Testis (tissue), 2 donors: Measurements from ENCODE around the gene LPO.

Source experiments
- CTCF ChIP-seq, 3 experiments: fragments of 450-650 bp in 2 of 3; fragments of 200-600 bp in 1 of 3; sonication (generic) in 1 of 3; IDR thresholded peaks; one replicate each; pipeline ENCODE4 v1.5.1; 2016 to 2019; ENCODE audit warnings: antibody characterized with exemption in 3 of 3, mild to moderate bottlenecking in 2 of 3, moderate library complexity in 1 of 3
- POLR2A ChIP-seq: fragments of 450-650 bp; IDR thresholded peaks from one replicate; pipeline ENCODE4 v1.6.1; 2017; ENCODE audit warnings: antibody characterized with exemption, mild to moderate bottlenecking, moderate library complexity

- TF ChIP-seq CTCF (IDR thresholded peaks at IDR 0.05) (no peak), POLR2A (no peak)
Measured at GRCh38 chr17:58246781-58247180, 8.4 kb downstream of the LPO start.
